WERI-Rb-1 (cell line): ENCODE data around the gene MYO18B.
A peak's percentile ranks its signal among the peaks of the same experiment; 100 is the strongest.

Experiments used
- DNase-seq: peaks from one replicate; pipeline ENCODE4 v3.0.0-alpha.2; 2020
- H3K27ac ChIP-seq: fragments of 250-450 bp; sonication (Bioruptor Pico); 2 replicates; pipeline ENCODE4 v1.5.1; 2020; ENCODE audit warnings: mild to moderate bottlenecking, moderate library complexity
- H3K27me3 ChIP-seq: fragments of 250-450 bp; sonication (Bioruptor Pico); 2 replicates; pipeline ENCODE4 v1.5.1; 2021; ENCODE audit warnings: mild to moderate bottlenecking, low read depth, moderate library complexity; ENCODE audit not compliant: insufficient read depth, severe bottlenecking
- H3K36me3 ChIP-seq: fragments of 250-450 bp; sonication (Bioruptor Pico); 2 replicates; pipeline ENCODE4 v1.5.1; 2020; ENCODE audit warnings: mild to moderate bottlenecking, moderate library complexity
- H3K4me3 ChIP-seq: 2 replicates; pipeline ENCODE4 v1.5.1; 2011; ENCODE audit warnings: low read depth, mild to moderate bottlenecking, control low read depth, low read length
- H3K9me3 ChIP-seq: fragments of 250-450 bp; sonication (Bioruptor Pico); 2 replicates; pipeline ENCODE4 v1.5.1; 2021; ENCODE audit warnings: mild to moderate bottlenecking, moderate library complexity; ENCODE audit not compliant: severe bottlenecking
- TF ChIP-seq, protein P1 (sequence below): IDR thresholded peaks from 2 replicates; pipeline ENCODE4 v1.5.1; 2011; ENCODE audit warnings: low read depth, mild to moderate bottlenecking, control low read depth, inconsistent platforms, low read length

The MYO18B gene

GRCh38 chr22:25824828-25825423, 82.9 kb downstream of the MYO18B start:
- no peaks in the 10 kb centered on the region for H3K27me3 ChIP-seq
- no peak for DNase-seq
- H3K27ac ChIP-seq, result no peak overlapping the region
- TF ChIP-seq, protein P1, sequence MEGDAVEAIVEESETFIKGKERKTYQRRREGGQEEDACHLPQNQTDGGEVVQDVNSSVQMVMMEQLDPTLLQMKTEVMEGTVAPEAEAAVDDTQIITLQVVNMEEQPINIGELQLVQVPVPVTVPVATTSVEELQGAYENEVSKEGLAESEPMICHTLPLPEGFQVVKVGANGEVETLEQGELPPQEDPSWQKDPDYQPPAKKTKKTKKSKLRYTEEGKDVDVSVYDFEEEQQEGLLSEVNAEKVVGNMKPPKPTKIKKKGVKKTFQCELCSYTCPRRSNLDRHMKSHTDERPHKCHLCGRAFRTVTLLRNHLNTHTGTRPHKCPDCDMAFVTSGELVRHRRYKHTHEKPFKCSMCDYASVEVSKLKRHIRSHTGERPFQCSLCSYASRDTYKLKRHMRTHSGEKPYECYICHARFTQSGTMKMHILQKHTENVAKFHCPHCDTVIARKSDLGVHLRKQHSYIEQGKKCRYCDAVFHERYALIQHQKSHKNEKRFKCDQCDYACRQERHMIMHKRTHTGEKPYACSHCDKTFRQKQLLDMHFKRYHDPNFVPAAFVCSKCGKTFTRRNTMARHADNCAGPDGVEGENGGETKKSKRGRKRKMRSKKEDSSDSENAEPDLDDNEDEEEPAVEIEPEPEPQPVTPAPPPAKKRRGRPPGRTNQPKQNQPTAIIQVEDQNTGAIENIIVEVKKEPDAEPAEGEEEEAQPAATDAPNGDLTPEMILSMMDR, result no peak
- no peak overlapping the region for H3K4me3 ChIP-seq
- H3K9me3 ChIP-seq, result peaks cover 11% of the 10 kb centered on the region
- no peaks in the 10 kb centered on the region for H3K36me3 ChIP-seq

GRCh38 chr22:25827415-25827814, 85.4 kb downstream of the MYO18B start:
- H3K4me3 ChIP-seq, result no peak overlapping the region
- H3K9me3 ChIP-seq, result peaks cover 6% of the 10 kb centered on the region
- no peaks in the 10 kb centered on the region for H3K27me3 ChIP-seq
- no peaks in the 10 kb centered on the region for H3K36me3 ChIP-seq
- no peak overlapping the region for H3K27ac ChIP-seq
- peak; percentile 38 for DNase-seq
- TF ChIP-seq, protein P1, result no peak

DNA sequence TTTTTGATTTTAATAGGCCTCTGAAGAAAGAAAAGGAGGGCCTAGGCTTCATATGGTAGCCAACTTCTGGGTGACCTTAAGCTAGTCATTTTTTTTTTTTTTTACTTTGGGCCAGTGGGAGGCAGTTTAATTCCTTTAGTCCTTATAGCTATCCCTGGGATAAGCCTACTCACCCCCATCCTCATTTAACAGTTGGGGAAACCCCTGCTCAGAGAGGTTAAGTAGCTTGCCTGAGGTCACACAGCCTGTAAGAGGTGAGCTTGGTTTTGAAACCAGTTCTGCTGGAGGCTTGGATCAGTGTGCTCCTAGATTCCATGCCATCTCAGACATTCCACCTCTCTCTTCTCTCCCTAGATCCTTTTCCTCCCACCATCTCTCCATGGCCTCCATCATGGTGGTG, 86.4 kb downstream of the MYO18B start:
- no peak overlapping the region for H3K4me3 ChIP-seq
- H3K9me3 ChIP-seq, result peaks cover 3% of the 10 kb centered on the region
- H3K27me3 ChIP-seq, result no peaks in the 10 kb centered on the region
- TF ChIP-seq, protein P1, result no peak
- no peak overlapping the region for H3K27ac ChIP-seq
- H3K36me3 ChIP-seq, result no peaks in the 10 kb centered on the region
- no peak for DNase-seq

DNA sequence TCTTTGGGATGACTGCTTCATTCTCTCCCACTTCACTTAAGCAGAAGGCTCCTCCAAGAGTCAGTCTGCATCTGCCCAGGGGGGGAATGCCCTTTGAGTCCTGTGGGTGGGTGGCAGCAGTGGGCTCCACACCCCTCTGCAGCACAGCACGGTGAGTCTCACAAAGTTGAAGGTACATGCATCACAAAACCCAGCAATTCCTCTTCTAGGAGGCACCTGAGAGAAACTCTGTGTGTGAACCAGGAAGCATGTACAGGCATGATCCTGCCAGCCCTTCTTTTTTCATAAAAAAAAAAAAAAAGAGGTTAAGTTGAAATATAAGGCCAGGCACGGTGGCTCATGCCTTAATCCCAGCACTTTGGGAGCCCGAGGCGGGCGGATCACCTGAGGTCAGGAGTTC, 87.2 kb downstream of the MYO18B start:
- H3K27ac ChIP-seq, result no peak overlapping the region
- TF ChIP-seq, protein P1, result no peak
- DNase-seq, result no peak
- H3K4me3 ChIP-seq, result no peak overlapping the region
- peaks cover 3% of the 10 kb centered on the region for H3K9me3 ChIP-seq
- H3K27me3 ChIP-seq, result no peaks in the 10 kb centered on the region
- H3K36me3 ChIP-seq, result no peaks in the 10 kb centered on the region

DNA sequence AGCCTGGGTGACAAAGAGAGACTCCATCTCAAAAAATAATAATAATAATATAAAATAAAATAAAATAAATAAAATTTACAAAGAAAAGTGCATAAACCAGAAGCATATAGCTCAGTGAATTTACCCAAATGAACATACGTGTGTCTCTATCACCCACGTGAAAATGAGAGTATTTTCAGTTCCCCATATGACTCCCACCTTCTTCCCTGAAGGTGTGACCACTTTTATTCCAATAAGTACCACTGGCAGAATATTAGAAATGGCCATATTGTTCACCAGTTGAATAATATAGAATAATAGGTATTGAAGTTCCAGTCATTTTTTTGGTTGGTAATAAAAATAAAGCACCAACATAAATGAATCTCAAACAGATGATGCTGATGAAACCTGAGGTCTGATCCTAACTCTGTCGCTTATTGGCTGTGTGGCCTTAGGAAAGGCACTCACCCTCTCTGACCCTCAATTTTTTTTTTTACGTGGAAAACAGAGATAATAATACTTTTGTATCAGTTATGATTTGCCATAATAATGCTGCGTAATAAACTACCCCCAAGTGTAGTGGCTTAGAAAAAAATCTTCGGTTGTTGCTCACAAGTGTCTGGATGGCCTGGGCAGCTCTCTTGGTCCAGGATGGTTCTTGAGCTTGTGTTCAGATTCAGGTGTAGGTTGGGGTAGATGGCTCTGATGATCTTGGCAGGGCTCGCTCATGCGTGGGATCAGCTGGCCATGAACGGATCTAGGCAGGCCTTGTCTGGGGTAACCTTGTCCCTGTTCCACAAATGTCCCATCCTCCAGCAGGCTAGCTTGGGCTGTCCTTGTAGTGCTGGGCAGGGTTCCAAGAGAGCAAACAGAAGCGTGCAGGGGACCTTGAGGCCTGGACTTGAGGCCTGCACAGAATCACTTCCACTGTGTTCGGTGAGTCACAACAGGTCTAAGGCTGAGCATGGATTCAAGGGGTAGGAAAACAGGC, 88.1 kb downstream of the MYO18B start:
- Histone ChIP-seq H3K4me3 (no peak overlapping the region), H3K27me3 (no peaks in the 10 kb centered on the region), H3K27ac (no peak overlapping the region), H3K9me3 (peaks cover 3% of the 10 kb centered on the region), H3K36me3 (no peaks in the 10 kb centered on the region)
- no peak for DNase-seq
- TF ChIP-seq, protein P1, result no peak
